NB4 (cell line): ENCODE results near the gene MRPS15.

Source experiments
- CTCF ChIP-seq: IDR thresholded peaks from one replicate; pipeline ENCODE4 v1.5.1; 2012; ENCODE audit warnings: low read depth, low read length
- MYC ChIP-seq: IDR thresholded peaks from 2 replicates; pipeline ENCODE4 v1.6.1; 2011; ENCODE audit warnings: low read depth, low read length
- POLR2A ChIP-seq: IDR thresholded peaks from 2 replicates; pipeline ENCODE4 v1.6.1; 2011; ENCODE audit warnings: mild to moderate bottlenecking; ENCODE audit not compliant: insufficient read length; ENCODE audit errors: extremely low read depth

- TF ChIP-seq CTCF (no peak), POLR2A (no peak), MYC (no peak)
Observed at GRCh38 chr1:36475910-36476604, 11.9 kb upstream of the MRPS15 start.
